Right forelimb (tissue), 1 donor: ENCODE measurements around the gene NIPBL.

Experiments used
- DNase-seq: peaks from one replicate; pipeline ENCODE4 v3.0.0-alpha.2; 2018

NIPBL gene

DNA sequence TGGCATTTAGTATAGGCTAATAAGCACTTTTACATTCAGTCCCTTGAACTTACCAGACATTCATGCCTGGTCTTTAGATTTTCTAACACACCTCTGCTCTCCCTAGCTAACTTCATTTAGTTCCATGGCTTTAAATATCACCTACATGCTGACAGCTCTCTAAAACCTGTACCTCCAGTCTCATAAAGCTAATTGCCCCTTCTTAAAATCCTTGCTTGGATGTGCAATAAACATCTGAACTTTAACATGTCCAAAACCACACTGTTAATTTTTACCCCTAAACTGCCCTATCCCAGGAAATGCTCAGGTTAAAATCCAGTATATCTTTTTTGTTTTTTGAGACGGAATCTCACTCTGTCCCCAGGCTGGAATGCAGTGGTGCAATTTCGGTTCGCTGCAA lies 232.8 kb downstream of the NIPBL start:
- DNase-seq, result no peak

DNA sequence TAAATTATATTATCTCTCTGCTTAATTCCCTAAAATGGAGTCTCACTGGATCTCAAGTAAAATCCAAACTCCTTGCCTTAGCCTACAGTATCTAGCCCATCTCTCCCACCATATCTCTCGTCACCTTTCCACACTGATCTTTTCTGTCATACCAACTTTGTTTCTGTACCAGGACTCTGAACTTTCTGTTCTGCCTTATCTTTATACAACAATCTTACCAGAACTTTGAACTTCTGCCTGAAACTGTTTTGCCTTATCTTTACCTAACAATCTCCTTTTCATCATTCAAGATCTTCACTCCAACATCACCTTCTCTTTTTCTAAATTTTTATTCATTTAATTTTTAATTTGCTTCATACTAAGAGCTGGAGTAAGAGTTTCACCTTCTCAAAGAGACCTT lies 233.6 kb downstream of the NIPBL start:
- DNase-seq, result no peak

DNA sequence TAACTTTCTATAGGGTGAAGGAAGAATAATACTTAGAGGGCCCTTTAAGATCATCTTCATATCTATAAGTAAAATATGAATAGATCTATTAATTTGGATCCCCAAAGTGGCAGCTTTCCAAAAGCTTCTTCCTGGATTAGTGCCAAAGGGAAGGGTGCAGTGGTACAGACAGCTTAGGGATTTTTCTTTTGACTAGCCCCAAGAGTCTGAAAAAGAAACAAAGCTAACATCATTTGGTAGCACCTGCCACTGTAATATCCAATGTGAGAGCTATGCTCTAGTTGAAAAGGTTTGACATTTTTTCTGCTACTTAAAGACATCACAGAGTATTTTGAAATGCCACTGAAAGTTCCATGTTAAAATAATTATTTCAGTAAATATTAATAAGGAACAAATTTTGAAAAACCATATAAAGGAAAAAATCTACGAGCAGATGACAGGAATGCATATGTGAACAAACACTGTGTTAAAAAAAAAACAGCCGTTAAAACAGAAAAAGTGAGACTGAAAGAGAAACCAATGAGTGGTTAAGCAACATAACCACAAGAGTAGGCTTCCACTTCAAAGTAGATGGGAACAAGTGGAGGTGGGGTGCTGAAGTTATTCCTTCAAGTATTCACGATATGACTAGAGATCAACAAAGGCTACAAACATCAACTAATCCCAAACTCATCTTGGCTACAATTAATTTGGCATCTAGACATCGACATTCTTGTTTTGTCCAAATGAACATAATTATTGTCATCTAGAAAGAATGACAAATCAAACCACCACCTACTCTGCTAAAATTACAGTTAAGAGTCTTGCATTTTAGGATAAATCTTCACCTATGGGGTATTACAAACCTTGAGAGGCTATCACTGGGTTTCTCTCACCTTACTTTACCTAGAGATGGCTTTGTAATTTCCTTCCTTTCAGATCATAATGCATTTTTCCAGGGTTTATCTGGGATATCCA lies 235.1 kb downstream of the NIPBL start:
- no peak for DNase-seq

DNA sequence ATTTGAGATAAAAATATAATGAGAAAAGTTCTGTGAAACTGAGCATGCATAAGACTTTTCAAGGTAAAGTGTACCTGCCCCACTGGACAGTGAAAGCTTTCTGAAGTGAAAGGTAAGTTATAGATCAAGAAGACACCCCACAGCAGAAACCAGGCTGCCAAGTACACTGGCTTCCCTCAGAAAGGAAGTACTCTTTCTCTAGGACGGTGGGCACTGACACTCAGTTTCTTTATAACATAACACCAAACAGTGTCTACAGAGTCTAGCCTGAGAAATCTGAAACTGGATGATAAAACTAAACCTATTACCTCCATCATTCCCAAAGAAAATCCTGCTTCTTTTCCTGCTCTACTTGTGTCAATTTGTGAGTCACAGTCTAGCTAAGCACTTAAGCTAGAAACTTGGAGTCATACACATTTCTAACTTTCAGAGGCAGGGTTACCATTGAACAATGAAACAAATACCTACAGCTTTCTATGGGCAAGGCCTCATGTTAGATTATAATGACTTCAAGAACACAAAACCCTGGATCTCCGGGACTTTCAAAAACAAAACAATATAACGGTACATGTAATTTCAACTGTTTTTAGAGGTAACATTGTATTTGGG lies 235.9 kb downstream of the NIPBL start:
- no peak for DNase-seq
